Testis (tissue), 3 donors: ENCODE measurements around the gene INHBA. TPM values are rescaled to one million over a fixed set of nuclear protein-coding genes. Genes with fewer than 3 reads are reported as not detected.

Experiments used
- DNase-seq: peaks from one replicate; pipeline ENCODE4 v3.0.0-alpha.2; 2019
- H3K27ac ChIP-seq, 2 donors: fragments of 200-600 bp; sonication (generic); one replicate each; pipeline ENCODE4 v1.5.1; 2019
- H3K27me3 ChIP-seq: fragments of 200-600 bp; sonication (generic); one replicate; pipeline ENCODE4 v1.5.1; 2019
- H3K36me3 ChIP-seq: fragments of 200-600 bp; sonication (generic); one replicate; pipeline ENCODE4 v1.5.1; 2017; ENCODE audit warnings: low read depth; ENCODE audit errors: missing control alignments
- H3K4me1 ChIP-seq: fragments of 200-600 bp; sonication (generic); one replicate; pipeline ENCODE4 v1.5.1; 2019
- H3K4me3 ChIP-seq, 2 donors: fragments of 200-600 bp; sonication (generic); one replicate each; pipeline ENCODE4 v1.5.1; 2017 to 2019
- H3K9me3 ChIP-seq: fragments of 200-600 bp; sonication (generic); one replicate; pipeline ENCODE4 v1.5.1; 2017
- POLR2A ChIP-seq: fragments of 450-650 bp; IDR thresholded peaks from one replicate; pipeline ENCODE4 v1.6.1; 2017; ENCODE audit warnings: antibody characterized with exemption, mild to moderate bottlenecking, moderate library complexity
- WGBS, 2 donors: methylation state at CpG; one replicate each; pipeline ENCODE4 v1.1.5; 2018; 5-methylcytosine and 5-hydroxymethylcytosine counted together
- intact Hi-C: fragments of 100-400 bp; cut with DNase I; formaldehyde crosslinking; loops from one replicate; pipeline ENCODE4 v1.15.1; 2023; ENCODE audit warnings: low total_unique reads
- polyA plus RNA-seq: library from polyadenylated mRNA; stranded (reverse); fragments of 350-450 nt; fragmentation: Illumina TruSeq; extraction: RNeasy Lipid Tissue Mini Kit (QIAGEN cat#74804); gene quantifications from one replicate; pipeline ENCODE4 v1.2.3, GENCODE V29; 2014; ENCODE audit warnings: low read depth, low replicate concordance; ENCODE audit not compliant: insufficient read depth
- total RNA-seq, 2 donors: library from RNA; depleted of rRNA; stranded (reverse); fragments of >200 nt; gene quantifications; one replicate each; pipeline ENCODE4 v1.2.3, GENCODE V29; 2016
- TF ChIP-seq, protein P1 (sequence below), 3 experiments: fragments of 450-650 bp in 2 of 3; fragments of 200-600 bp in 1 of 3; sonication (generic) in 1 of 3; IDR thresholded peaks; one replicate each; pipeline ENCODE4 v1.5.1; 2016 to 2019; ENCODE audit warnings: antibody characterized with exemption in 3 of 3, mild to moderate bottlenecking in 2 of 3, moderate library complexity in 1 of 3

The INHBA gene
- total and polyA plus RNA-seq, 3 donors from 2014 or later: 2.5 to 8.0 (median 5.7) TPM

DNA sequence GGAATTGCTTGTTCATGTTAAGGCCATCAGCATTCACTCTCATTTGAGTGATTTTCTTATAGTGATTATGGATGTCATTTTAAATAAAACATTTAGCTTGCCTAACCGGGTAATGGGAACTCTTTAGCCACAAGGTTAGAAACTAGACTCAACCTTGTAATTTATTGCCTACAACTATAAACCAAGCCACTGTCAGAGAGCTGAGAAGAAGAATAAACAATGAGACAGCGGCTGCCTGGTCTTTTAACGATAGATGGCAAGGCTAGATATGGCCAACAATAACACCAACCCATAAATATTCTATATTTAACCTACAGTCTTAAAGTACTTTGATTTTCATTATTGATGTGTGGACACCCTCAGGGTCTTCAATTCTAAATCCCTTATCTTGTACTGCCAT is 27.8 kb upstream of the INHBA start:
- H3K4me1 ChIP-seq: no peaks in the 10 kb centered on the region
- H3K27me3 ChIP-seq: no peaks in the 10 kb centered on the region
- H3K36me3 ChIP-seq: no peaks in the 10 kb centered on the region
- H3K4me3 ChIP-seq: no peak overlapping the region
- TF ChIP-seq, protein P1, sequence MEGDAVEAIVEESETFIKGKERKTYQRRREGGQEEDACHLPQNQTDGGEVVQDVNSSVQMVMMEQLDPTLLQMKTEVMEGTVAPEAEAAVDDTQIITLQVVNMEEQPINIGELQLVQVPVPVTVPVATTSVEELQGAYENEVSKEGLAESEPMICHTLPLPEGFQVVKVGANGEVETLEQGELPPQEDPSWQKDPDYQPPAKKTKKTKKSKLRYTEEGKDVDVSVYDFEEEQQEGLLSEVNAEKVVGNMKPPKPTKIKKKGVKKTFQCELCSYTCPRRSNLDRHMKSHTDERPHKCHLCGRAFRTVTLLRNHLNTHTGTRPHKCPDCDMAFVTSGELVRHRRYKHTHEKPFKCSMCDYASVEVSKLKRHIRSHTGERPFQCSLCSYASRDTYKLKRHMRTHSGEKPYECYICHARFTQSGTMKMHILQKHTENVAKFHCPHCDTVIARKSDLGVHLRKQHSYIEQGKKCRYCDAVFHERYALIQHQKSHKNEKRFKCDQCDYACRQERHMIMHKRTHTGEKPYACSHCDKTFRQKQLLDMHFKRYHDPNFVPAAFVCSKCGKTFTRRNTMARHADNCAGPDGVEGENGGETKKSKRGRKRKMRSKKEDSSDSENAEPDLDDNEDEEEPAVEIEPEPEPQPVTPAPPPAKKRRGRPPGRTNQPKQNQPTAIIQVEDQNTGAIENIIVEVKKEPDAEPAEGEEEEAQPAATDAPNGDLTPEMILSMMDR (IDR thresholded peaks at IDR 0.05): no peak
- TF ChIP-seq POLR2A: no peak
- no peaks in the 10 kb centered on the region for H3K9me3 ChIP-seq
- intact Hi-C loops: no loop called here
- no peak overlapping the region for H3K27ac ChIP-seq
- 61 to 74% methylated on average over 3 of the region's 3 CpGs for WGBS, 2 donors
- DNase-seq: no peak

DNA sequence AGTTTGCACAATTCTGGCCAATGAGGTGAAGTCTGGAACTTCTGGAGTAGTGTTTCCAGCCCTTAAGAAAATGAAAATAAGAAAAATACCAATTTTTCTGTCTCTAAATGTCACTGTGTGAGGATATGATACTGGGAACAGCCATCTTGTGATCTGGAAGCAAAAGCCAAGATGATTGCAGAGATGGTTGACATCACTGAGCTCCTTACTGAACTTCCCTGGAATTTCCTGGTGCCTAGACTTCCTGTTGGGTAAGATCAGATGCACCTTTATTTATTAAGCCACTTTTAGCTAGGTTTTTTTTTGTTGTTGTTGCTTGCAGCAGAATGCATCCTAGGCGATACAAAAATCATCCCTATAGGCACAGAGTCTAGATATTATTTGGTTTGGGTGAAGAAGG is 27.3 kb upstream of the INHBA start:
- WGBS, 2 donors: 80 to 97% methylated on average over 1 of the region's 1 CpG
- intact Hi-C loops: no loop called here
- no peak for DNase-seq

DNA sequence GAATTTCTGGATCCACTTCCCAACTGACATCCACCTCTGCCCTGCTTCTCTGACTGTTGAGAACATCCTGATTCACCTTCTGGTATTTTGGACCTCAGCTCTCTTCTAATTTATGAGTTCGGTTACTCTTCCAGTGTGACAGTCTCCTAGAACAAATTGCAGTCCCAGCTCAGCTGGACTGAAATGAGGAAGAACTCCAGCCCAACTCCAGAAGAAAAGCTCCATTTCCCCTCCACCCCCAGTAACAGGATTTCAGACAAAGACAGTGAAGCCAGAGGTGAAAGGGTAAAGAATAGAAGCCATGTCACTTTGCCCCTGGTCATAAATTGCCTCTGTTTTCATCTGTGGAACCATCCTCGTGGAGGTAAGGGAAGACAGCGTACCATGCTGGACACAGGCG is 26.2 kb upstream of the INHBA start:
- no peaks in the 10 kb centered on the region for H3K4me1 ChIP-seq
- H3K27ac ChIP-seq: no peak overlapping the region
- H3K36me3 ChIP-seq: no peaks in the 10 kb centered on the region
- no peak for TF ChIP-seq POLR2A
- TF ChIP-seq, protein P1 (IDR thresholded peaks at IDR 0.05): no peak
- DNase-seq: no peak
- intact Hi-C loops: no loop called here
- no peak overlapping the region for H3K4me3 ChIP-seq
- no peaks in the 10 kb centered on the region for H3K9me3 ChIP-seq
- 91 to 95% methylated on average over 4 of the region's 4 CpGs for WGBS, 2 donors
- no peaks in the 10 kb centered on the region for H3K27me3 ChIP-seq

More for the DNA sequence above, 27.3 kb upstream of the INHBA start:
- TF ChIP-seq, protein P1 (IDR thresholded peaks at IDR 0.05): no peak
- TF ChIP-seq POLR2A: no peak
- no peaks in the 10 kb centered on the region for H3K4me1 ChIP-seq
- no peak overlapping the region for H3K4me3 ChIP-seq
- no peaks in the 10 kb centered on the region for H3K9me3 ChIP-seq
- H3K27ac ChIP-seq: no peak overlapping the region
- H3K36me3 ChIP-seq: no peaks in the 10 kb centered on the region
- no peaks in the 10 kb centered on the region for H3K27me3 ChIP-seq

DNA sequence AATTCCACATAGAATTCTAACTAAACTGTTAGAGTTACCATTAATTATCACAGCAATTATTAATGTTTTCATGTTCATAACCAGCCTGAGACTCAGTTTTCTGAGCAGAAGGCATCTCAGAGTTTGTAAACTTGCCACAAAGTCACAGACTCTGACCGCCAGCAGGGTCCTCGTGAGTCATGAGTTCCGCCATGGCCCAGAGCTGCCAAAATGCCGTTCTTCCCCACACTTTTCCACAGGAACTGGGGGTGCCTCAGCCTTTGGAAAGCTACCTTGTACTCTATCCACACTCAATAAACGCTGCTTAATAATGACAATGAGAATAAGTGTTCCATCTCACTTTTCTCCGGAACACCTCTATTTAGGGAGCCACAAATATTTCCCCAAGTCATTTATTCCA is 22.1 kb upstream of the INHBA start:
- Histone ChIP-seq H3K4me1 (no peaks in the 10 kb centered on the region), H3K36me3 (no peaks in the 10 kb centered on the region), H3K27me3 (no peaks in the 10 kb centered on the region), H3K27ac (no peak overlapping the region), H3K4me3 (no peak overlapping the region), H3K9me3 (no peaks in the 10 kb centered on the region)
- intact Hi-C loops: no loop called here
- TF ChIP-seq POLR2A: no peak
- TF ChIP-seq, protein P1 (IDR thresholded peaks at IDR 0.05): no peak
- DNase-seq: no peak
- WGBS, 2 donors: 86 to 90% methylated on average over 6 of the region's 6 CpGs

DNA sequence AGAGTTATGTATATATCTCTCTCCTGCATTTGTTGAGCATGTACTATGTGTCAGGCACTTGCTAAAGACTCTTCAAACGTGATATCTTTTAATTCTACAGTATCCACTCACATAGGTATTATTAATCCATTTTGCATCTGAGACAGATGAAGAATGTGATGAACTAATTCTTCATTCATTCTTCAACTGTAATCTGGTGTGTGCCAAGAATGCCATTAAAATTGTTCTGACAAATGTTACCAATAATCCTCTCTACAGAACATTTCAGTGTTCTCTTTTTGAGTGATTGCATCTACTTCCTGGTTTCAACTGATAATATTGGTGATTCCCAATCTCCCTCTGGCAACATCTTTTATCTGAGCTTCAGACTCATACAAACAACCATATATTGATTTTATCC is 18.0 kb upstream of the INHBA start:
- H3K27me3 ChIP-seq: no peaks in the 10 kb centered on the region
- H3K4me1 ChIP-seq: no peaks in the 10 kb centered on the region
- 87 to 89% methylated on average over 1 of the region's 1 CpG for WGBS, 2 donors
- H3K27ac ChIP-seq: no peak overlapping the region
- TF ChIP-seq POLR2A: no peak
- TF ChIP-seq, protein P1 (IDR thresholded peaks at IDR 0.05): no peak
- intact Hi-C loops: no loop called here
- no peaks in the 10 kb centered on the region for H3K9me3 ChIP-seq
- H3K4me3 ChIP-seq: no peak overlapping the region
- no peak for DNase-seq
- no peaks in the 10 kb centered on the region for H3K36me3 ChIP-seq
